DMS153 treated with DMSO at 0.1 percent for 48 hours (cell line): Measurements from ENCODE around the gene RAET1E.
A peak's percentile ranks its signal among the peaks of the same experiment; 100 is the strongest.
"Not testable (repeated sequence)": the region's sequence is repeated elsewhere in the genome, so short reads cannot be mapped to it uniquely, and the experiment has no call there.

Source experiments
- DNase-seq: peaks from one replicate; lab custom pipeline; 2025; ENCODE audit not compliant: unreplicated experiment; lab: John Stamatoyannopoulos, UW

The RAET1E gene

DNA sequence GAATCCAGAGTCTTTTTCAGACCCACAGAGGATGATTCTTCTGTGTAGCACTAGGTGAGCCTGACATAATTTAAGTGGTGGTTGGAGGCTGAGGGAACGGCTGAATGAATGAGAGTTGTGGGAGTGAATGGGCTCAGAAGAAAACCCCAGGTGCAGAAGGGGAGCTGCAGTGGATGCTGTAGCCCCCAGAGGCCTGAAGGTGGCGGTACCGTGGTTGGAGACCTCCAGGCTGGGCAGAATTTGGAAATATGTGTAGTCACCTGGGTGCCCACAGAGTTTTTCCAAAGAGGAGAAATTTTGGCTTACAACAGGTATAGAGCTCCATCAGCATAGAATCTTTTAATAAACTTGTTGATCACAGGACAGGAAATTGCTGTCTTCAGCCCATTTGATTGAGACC lies 31.5 kb upstream of the RAET1E start:
- DNase-seq = no peak

DNA sequence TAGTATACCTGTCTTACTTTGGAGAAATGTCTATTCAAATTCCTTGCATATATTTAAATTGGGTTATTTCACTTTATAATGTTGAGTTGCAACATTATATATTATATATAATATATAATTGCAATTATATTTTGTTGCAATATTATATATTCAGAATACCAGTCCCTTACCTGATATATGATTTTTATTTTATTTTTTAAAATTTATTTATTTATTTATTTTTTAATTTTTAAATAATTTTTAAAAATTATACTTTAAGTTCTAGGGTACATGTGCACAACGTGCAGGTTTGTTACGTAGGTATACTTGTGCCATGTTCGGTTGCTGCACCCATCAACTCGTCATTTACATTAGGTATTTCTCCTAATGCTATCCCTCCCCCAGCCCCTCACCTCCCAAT lies 29.1 kb upstream of the RAET1E start:
- not testable (repeated sequence) for DNase-seq

DNA sequence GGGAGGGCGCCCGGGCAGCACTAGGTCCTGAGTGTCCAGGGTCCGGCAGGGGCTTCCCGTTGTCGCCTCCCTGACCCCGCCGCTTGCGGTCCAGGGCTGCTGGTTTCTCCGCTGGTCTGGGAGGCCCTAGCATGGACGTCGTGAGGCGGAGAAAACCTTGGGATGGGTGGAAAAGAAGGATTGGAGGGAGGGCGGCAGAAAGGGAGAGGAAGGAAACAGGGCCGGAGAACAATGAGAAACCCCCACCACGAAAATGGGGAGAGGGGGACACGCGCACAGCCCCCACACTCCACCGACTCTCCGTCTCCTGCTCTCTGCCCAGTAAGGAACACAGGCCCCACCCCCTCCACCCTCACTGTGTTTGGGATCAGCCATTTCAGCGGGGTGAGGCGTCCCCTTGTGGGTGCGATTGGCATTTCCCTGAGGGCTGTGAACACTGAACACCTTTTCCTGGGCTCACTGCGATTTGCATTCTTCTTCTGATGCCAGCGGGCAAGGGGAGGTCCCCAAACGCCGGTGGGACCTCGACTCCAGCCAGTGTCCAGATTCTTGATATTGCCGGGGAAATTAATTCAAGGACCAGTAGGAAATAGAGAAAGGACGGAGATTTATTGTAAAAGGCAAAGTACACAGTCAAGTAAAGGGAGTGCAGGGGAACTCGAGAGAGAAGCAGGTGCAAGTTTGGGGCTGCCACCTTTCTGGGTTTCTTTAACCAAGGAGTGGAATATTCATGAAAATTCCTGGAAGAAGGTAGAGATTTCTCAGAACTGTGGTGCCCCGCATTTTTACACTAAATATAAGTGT lies 28.3 kb upstream of the RAET1E start:
- peak; percentile 50 for DNase-seq

DNA sequence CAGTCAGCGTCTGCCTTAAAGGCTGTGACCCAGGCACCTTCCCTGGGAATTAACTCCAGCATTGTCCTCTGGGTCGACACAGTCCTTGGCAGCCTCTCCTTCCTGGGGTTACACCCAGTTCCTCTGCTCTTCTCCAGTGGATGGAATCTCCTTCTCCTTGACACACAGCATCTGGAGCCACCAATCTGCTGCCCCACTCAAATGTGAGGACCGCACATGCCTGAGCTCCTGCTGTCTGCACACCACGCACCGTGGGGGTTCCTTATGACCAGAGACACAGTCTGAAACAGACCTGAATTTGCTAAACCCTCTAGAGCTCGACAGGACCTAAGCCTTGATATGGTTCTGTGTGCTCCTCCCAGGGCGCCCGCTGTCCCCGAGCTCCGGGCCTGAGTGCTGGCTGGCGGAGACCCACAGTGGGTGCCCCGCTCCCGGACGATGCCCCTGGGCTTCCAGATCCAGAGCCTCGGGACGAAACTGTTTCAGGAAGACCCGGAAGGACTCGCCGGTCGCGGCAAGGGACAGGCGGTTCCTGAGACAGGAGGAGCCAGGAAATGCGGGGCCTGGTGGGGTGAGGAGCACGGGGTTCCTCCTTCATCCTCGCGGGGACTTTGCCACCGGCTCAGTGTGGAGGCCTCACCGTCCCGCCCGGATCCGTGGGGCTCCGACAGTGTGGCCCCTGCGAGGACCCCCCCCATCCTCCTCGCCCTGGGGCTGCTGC lies 27.5 kb upstream of the RAET1E start:
- no peak for DNase-seq

DNA sequence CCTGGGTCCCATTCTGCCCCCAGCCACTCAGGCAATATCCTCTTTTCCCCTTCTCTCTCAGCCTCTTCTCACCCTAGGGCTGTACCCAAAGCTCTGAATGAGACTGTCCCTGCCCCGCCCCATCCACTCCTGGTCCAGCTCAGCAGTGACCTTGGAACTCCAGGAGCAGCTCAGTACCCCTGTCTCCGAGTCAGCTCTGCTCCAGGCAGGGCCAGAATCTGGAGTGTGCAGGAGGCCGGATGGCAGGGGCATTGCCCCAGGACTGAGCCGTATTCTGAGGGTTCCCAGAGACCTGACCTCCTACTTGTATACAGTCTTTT lies 27.0 kb upstream of the RAET1E start:
- DNase-seq = no peak

DNA sequence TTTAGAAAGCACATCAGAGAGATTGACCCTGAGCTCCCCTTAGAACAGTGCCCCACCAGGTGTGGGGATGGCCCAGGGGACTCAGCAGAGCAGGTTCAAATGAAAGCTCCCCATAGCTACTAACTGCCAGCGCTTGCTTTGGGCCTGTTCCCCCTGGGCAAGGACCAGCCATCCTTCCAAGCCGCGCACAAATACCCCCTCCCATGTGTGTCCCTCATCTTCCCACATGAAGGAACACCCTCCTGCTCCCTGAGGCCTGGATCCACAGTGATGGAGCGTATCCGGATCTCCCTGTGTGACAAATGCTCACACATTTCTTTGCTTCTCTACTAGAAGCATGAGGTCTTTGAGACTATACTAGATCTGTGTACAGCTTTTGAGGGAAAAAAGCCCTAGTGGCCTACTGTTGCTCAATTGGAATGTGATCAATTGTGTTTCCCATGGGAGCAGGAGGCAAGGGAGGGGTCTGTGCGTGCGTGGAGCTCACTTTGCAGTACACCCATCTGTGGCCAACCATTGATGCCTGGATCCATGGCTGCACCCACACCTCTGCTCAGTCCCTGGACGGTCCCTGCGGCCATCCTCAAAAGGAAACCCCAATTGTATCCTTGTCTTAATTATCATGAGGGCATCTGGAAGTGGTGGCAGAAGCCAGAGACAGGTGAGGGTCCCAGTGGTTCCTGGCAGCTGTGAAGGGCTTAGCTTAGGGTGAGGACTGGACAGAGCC lies 26.5 kb upstream of the RAET1E start:
- DNase-seq = no peak

DNA sequence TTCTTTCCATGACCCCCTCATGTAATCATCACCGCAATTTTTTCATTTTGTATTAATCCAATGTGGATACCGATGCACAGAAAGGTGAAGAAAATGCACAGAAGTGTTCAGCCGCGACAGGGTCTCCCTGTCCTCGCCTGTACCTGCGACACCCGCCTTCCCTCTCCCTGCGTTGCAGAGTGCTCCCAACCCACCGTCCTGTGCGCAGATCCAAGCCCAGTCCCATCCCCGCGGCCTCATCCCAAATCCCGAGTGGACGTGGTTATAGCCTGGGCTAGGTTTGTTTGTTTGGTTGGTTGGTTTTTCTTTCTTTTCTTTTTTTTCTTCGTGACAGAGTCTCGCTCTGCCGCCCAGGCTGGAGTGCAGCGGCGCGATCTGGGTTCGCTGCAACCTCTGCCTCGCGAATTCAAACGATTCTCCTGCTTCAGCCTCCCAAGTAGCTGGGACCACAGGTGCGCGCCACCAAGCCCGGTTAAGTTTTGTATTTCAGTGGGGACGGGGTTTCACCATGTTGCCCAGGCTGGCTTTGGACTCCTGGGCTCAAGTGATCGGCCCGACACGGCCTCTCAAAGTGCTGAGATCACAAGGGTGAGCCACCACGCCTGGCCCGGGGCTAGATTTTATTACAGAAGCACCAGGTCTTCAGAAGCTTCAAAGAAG lies 25.5 kb upstream of the RAET1E start:
- DNase-seq = no peak

DNA sequence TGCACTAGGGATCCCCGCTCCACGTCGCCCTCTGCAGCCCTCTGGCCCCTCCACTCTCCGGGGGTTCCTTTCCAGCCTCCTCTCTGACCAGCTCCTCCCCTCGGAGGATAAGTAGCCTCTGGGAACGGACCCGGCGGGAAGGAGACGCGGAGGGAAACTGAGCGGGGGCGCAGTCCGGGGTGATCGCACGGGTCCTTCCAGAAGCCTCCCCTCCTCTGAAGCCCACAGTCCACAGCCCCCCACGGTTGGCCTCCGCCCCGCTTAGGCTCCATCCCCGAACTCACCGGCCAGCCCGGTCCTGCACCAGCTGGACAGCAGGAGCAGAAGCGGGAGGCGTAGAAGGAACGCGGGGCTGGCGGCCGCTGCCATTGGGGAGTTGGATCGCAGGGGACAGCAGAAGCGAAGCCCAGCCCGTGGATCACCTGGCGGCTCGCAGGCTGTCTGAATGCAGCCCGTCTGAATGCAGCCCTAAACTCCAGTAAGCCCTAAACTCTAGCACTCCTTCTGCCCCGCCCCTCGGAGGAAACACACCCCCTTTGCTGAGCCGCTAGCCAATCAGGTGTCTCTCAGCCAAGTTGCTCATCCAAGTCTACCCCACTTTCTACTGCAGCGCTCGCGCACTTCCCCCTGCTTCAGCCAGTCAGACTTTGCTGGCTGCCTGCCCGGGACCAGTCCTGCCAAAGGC lies 24.9 kb upstream of the RAET1E start, which contains the start of gene RAET1G:
Gene RAET1G (minus strand): TSS at position 480 of the 685 bp plus-strand sequence. CDS start 111 bp downstream, at position 369.
- DNase-seq = peak; percentile 28

DNA sequence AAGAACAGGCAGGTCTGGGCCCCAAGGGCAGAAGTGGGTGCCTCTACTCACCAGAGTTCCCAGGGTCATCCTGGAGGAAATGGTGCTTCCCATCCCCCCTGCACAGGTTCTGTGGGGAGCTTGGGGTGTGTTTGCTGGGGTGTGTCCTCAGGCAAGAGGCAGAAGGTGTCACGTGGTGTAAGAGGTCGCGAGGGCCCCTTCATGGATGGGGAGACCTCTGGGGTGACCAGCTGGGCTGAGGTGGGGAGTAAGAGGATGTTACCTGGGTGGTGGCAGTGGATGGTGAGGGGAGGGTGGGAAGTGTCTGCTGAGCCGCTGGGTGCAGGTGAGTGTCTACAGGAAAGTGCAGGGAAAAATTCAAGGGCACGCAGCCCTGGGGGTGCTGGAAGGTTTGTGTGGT lies 24.2 kb upstream of the RAET1E start:
- not testable (repeated sequence) for DNase-seq

DNA sequence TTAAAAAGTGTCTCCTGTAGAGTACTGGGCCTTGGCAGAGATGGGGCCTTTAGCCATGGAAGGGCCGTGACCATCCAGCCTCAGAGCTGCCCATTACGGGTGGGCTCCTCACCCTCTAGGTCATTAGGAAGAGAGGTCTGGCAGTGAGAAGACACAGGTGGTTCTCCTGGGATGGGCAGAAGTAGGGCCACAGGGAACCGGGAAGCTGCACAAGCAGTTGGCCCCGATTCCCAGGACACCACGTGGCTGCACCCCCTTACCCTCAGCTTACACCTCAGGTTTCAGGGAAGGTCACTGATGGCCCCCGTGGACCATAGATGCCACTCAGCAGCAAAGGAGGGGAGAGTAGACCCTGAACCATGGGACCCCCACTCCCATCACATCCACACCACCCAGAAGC lies 23.4 kb upstream of the RAET1E start:
- no peak for DNase-seq

DNA sequence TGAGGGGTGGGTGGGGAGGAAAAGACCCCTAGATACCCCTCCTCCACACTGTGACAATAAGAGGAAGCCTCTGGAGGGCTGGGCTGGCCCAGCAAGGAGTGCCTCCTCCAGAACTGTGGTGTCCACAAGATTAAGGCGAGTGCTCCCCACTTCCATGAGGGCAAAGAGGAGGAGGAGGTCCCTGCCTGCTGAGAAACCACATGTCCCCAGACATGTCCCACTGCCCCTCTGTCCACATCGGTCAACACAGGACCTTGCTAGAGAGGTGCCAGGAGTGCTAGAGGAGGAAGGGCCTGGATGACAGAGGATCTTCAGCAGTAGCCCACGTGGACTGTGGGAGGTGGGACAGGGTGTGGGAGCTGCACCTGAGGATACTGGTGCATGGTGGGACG lies 21.9 kb upstream of the RAET1E start:
- DNase-seq = no peak

DNA sequence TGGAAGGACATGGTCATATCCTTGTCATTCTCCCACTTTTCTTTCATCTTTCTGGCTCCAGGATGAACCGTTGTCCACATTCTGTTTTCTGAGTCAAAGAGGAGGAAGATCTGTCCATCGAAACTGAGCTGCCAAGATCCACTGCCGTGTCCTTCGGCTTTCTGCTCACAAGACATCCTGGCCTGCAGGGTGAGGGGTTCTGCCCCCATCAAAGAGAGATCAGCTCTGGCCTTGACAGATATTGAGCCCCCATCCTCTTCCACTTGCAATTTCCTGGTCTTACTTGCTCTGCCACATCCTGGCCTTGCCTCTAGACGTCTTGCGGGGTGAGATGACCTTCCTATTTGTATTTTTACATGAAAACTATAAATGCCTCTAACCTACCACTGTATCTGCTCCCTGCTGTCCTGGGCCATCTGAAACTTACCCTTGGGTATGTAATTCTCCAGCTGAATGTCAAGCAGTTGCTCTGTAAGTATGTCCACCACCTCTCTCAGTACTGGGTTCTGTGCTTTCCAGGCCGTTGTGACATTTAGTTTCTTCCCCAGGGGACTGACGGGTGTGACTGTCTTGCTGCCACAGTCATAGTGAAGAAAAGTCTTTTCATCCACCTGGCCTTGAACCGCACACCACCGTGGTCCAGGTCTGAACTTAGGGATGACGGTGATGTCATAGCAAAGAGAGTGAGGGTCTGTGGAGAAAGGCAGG lies 21.4 kb upstream of the RAET1E start:
- DNase-seq = not testable (repeated sequence)

DNA sequence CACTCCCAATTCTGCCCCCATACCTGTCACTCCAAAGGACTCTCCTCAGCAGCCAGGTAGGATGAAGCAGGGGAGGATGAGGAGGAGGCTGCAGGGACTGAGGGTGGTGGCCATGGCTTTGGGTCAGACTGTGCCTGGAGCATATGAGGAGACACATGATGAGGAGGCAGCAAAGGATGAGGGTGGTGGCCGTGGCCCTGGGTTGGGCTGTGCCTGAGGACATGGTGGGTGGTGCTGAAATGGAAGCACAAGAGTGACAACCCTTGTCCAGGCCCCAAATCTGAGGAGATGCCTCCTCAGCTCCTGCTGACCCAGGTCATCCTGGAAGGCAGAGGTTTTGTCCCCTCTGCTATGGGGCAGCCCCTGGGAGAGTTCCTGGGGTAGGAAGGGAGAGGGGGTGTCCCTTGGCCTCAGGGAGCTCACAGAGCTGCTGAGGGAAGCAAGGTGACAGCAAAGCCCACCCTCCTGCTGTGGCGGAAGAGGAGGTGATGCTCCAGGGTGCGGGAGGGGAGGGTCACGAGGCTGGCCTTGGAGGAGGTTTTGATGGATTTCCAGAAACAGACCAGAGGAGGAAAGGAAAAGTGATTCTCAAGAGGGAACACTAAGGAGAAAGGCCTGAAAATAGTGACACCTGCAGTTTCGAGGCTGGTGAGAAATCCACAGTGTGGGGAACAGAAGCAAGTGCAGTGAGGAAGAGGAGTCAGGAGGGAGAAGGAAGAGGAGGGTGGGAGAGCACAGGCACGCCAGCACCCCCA lies 20.4 kb upstream of the RAET1E start:
- no peak for DNase-seq

DNA sequence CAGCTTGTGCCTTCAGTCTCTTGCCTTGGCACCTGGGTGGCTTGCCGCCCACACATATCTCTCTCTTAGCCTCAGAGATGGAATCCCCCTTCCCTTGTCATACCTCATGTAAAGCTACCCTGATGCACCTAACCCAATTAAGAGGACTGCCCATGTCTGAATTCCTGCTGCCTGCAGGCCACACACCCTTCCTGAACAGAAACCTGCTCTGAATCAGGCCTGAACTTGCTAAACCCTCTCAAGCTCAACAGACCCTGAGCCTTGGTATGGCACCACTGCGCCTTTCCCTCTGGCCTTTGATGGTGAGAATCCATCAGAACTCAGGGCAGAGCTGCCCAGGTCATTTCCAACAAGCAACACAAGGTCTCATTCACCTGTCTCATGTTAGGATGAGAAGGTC lies 19.8 kb upstream of the RAET1E start:
- no peak for DNase-seq

DNA sequence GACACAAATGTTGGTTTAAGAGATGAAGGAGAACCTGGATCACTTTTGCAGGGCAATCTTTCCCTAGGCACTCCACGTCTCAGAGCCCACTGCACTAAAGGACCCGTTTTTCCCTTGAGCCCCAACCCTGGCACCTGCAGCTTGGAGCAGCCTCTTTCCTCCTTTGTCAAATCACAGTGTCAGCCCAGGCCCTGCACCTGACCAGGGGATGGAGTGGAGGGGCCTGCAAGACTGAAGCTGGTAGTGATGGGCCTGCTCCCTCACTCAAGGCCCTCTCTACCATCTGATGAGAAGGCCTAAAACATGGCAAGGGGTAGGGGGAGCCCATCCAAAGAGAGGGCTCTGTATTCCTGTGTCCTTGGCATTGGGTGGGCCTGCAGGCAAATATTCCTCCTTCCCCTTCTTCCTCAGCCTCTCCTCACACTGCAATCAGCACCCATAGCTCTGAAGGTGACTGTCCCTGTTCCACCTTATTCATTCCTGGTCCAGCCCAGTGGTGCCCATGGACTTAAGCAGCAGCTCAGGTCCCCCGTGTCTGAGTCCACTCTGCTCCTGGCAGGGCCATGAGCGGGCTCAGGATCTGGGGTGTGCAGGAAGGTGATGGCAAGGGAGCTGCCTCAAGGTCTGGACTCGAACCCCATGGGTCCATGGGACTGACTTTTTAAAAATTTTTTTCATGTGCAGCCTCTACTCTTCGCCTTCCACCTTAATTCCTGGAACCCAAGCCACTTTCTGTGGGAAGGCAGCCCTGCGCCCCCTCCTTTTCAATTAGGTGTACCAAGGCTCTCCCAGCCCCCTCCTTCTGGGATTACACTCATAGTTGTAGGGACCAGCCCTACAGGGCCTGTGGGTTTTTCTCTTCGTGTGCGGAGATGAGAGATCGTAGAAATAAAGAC lies 18.3 kb upstream of the RAET1E start:
- DNase-seq = no peak

DNA sequence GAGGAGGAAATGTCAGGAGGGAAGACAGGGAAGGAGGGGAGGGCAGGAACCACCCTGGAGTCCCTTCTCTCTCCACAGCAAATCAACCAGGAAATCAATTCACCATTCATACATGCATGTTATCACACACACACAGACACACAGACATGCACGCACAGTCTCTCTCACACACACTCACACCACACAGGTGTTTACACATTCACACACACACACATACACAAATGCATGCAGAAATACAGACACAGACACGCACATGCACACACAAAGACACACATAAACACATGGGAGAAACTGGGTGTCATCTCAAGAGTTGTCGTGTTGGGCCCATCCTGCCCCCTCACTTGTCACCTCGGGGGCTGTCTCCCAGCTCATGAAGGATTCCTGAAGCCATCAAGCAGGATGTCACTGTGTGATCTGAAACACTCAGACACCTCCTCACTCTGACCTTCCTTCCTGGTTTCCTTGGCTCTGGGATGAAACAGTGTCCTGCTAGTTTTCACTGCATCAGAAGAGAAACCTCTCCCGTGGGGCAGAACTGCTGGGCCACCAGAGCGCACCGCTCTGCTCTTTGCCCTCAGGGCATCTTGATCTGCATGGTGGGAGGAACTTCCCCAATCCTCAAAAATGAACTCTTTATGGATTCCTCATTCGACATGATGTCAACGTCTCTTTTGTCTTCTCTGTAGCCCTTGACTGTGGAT lies 15.8 kb upstream of the RAET1E start:
- no peak for DNase-seq

DNA sequence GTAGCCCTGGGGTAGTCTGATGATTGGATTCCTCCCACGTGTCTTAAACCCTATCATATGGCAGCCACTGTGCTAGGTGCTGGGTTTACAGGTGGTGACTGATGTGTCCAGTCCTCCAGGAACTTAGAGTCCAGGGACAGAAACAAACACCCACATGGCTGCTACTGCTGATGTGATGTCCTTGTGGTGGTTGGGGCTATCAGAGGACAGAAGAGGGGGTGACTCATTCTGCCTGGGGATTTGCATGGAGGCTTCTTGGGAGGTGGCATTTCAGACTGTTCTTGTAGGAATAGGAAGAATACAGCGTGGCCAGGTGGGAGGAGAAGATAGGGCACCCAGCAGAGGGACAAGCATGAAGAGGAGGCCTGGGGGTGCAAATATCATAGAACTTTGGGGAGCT lies 15.2 kb upstream of the RAET1E start:
- DNase-seq = no peak

DNA sequence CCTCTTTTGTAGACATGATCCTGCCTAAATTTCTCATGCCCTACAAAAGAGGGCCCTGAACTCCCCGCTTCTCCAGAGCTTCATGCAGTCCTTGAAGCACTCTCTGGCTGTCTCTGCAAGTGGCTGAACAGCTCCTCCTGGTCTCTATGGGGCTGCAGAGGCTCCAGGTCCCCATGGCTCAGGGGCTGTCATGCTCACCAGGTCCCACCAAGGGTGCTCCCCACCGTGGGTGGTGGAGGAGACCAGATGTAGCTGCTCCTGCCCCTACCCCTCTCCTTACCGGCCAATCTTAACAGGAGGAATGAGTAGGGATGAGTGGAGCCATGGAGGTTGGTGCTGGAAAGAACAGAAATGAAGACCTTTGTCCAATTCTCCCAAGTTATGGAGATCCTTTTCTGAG lies 14.8 kb upstream of the RAET1E start:
- DNase-seq = not testable (repeated sequence)
